Measurements from ENCODE around the gene INSM2. TPM values are rescaled to one million over a fixed set of nuclear protein-coding genes. Genes with fewer than 3 reads are reported as not detected.

INSM2 gene
- total and polyA plus RNA-seq, 2 donors (not counting 1 experiment from before 2014, with no cell fraction given), result not detected

- H3K27me3 Mint-ChIP-seq, result peaks cover 8% of the 10 kb centered on the region
- no peak overlapping the region for H3K4me2 ChIP-seq (replicated peaks; ENCODE audit: low read depth, low read length, poor library complexity, severe bottlenecking)
- TF ChIP-seq EZH2 (IDR thresholded peaks at IDR 0.05; ENCODE audit: borderline replicate concordance, insufficient read depth, low read depth, low read length, poor library complexity, severe bottlenecking) (no peak), CTCF (IDR thresholded peaks at IDR 0.05) (no peak)
- no peak overlapping the region for H3K4me3 ChIP-seq (ENCODE audit: control extremely low read depth in 1 of 5, extremely low read depth in 1 of 5, insufficient read depth in 1 of 5, low read depth in 2 of 5, low read length in 4 of 5)
- no peaks in the 10 kb centered on the region for H3K27me3 ChIP-seq (replicated peaks in 1 of 4; ENCODE audit: control extremely low read depth in 1 of 4, control insufficient read depth in 3 of 4, insufficient read depth in 4 of 4, low read length in 3 of 4)
- H3K27ac ChIP-seq (ENCODE audit: low read length in 2 of 2), result no peak overlapping the region
- ChIA-PET CTCF (no interaction called here), POLR2A (no interaction called here)
- DNase-seq, result no peak
- no peaks in the 10 kb centered on the region for H3K36me3 ChIP-seq (replicated peaks in 1 of 2; ENCODE audit: control extremely low read depth in 1 of 2, control insufficient read depth in 1 of 2, extremely low read depth in 1 of 2, insufficient read depth in 2 of 2, low read length in 1 of 2)
- H4K20me1 ChIP-seq (ENCODE audit: control insufficient read depth, insufficient read depth, low read length, poor library complexity, severe bottlenecking), result no peaks in the 10 kb centered on the region
- ATAC-seq (ENCODE audit: low read depth), result no peak
- no peak overlapping the region for H3K9ac ChIP-seq (ENCODE audit: low read length)
- H3K4me1 Mint-ChIP-seq, result no peaks in the 10 kb centered on the region
- H3K79me2 ChIP-seq (ENCODE audit: control insufficient read depth, insufficient read depth, low read length), result no peaks in the 10 kb centered on the region
- no peak overlapping the region for H2AFZ ChIP-seq (ENCODE audit: insufficient read depth, low read depth, low read length, poor library complexity, severe bottlenecking)
- no peaks in the 10 kb centered on the region for H3K9me3 ChIP-seq (ENCODE audit: control extremely low read depth in 1 of 3, control insufficient read depth in 2 of 3, insufficient read depth in 1 of 3, low read length in 2 of 3)
- intact Hi-C loops (cut with micrococcal nuclease), result no loop called here
- no peak overlapping the region for H3K4me3 Mint-ChIP-seq
- H3K9me3 Mint-ChIP-seq (ENCODE audit: insufficient read depth), result no peaks in the 10 kb centered on the region
- H3K4me1 ChIP-seq (ENCODE audit: control insufficient read depth in 2 of 2, insufficient read depth in 2 of 2, low read length in 2 of 2), result no peaks in the 10 kb centered on the region
- H3K27ac Mint-ChIP-seq, result no peak overlapping the region
Measured at GRCh38 chr14:35506927-35507326, 27.0 kb upstream of the INSM2 start.

GRCh38 chr14:35509846-35510245 lies 24.1 kb upstream of the INSM2 start:
- H3K27ac ChIP-seq (ENCODE audit: low read length in 2 of 2), result no peak overlapping the region
- CTCF ChIA-PET, result no interaction called here
- TF ChIP-seq CTCF (IDR thresholded peaks at IDR 0.05) (no peak), EZH2 (IDR thresholded peaks at IDR 0.05; ENCODE audit: borderline replicate concordance, insufficient read depth, low read depth, low read length, poor library complexity, severe bottlenecking) (no peak)
- H3K27me3 ChIP-seq (replicated peaks in 1 of 4; ENCODE audit: control extremely low read depth in 1 of 4, control insufficient read depth in 3 of 4, insufficient read depth in 4 of 4, low read length in 3 of 4), result no peaks in the 10 kb centered on the region
- no peak overlapping the region for H3K27ac Mint-ChIP-seq
- H3K4me2 ChIP-seq (replicated peaks; ENCODE audit: low read depth, low read length, poor library complexity, severe bottlenecking), result no peak overlapping the region
- H4K20me1 ChIP-seq (ENCODE audit: control insufficient read depth, insufficient read depth, low read length, poor library complexity, severe bottlenecking), result no peaks in the 10 kb centered on the region
- no peaks in the 10 kb centered on the region for H3K4me1 Mint-ChIP-seq
- intact Hi-C loops (cut with micrococcal nuclease), result no loop called here
- ATAC-seq (ENCODE audit: low read depth) (no peak), DNase-seq (no peak)
- H3K9me3 Mint-ChIP-seq (ENCODE audit: insufficient read depth), result no peaks in the 10 kb centered on the region
- H3K4me3 Mint-ChIP-seq, result no peak overlapping the region
- no peaks in the 10 kb centered on the region for H3K4me1 ChIP-seq (ENCODE audit: control insufficient read depth in 2 of 2, insufficient read depth in 2 of 2, low read length in 2 of 2)
- no peak overlapping the region for H3K9ac ChIP-seq (ENCODE audit: low read length)
- POLR2A ChIA-PET, result no interaction called here
- no peaks in the 10 kb centered on the region for H3K79me2 ChIP-seq (ENCODE audit: control insufficient read depth, insufficient read depth, low read length)
- H3K9me3 ChIP-seq (ENCODE audit: control extremely low read depth in 1 of 3, control insufficient read depth in 2 of 3, insufficient read depth in 1 of 3, low read length in 2 of 3), result no peaks in the 10 kb centered on the region
- no peak overlapping the region for H2AFZ ChIP-seq (ENCODE audit: insufficient read depth, low read depth, low read length, poor library complexity, severe bottlenecking)
- H3K4me3 ChIP-seq (ENCODE audit: control extremely low read depth in 1 of 5, extremely low read depth in 1 of 5, insufficient read depth in 1 of 5, low read depth in 2 of 5, low read length in 4 of 5), result no peak overlapping the region
- 100% methylated on average over 1 of the region's 2 CpGs for WGBS (ENCODE audit: insufficient coverage)
- no peaks in the 10 kb centered on the region for H3K36me3 ChIP-seq (replicated peaks in 1 of 2; ENCODE audit: control extremely low read depth in 1 of 2, control insufficient read depth in 1 of 2, extremely low read depth in 1 of 2, insufficient read depth in 2 of 2, low read length in 1 of 2)
- peaks cover 8% of the 10 kb centered on the region for H3K27me3 Mint-ChIP-seq
